PC-3 (cell line): ENCODE results near the gene SLC25A17. TPM values are rescaled to one million over a fixed set of nuclear protein-coding genes. Genes with fewer than 3 reads are reported as not detected.

Source experiments
- ATAC-seq: fragments of 200-7000 bp; cut with Tn5 transposase; 2 replicates; pipeline ENCODE4 v1.9.1; 2020; ENCODE audit warnings: mild to moderate bottlenecking, moderate library complexity
- BruUV-seq: library from RNA; stranded (reverse); fragments of 400-500 nt; replicated peaks from 2 replicates; lab custom pipeline; 2021; lab: Mats Ljungman, UMichigan
- CTCF ChIA-PET: fragments of 300-600 bp; sonication (Branson Sonifier 250); formaldehyde crosslinking; loops from one replicate; lab custom pipeline; 2022; ENCODE audit warnings: antibody characterized with exemption; lab: Charles Lee
- POLR2A ChIA-PET: fragments of 300-600 bp; sonication (Branson Sonifier 250); formaldehyde crosslinking; loops from one replicate; lab custom pipeline; 2022; ENCODE audit warnings: antibody characterized with exemption; ENCODE audit not compliant: unreplicated experiment; lab: Charles Lee
- DNase-seq: peaks from one replicate; pipeline ENCODE4 v3.0.0-alpha.2; 2015
- H2AFZ ChIP-seq: fragments of 300-600 bp; sonication (generic); 2 replicates; pipeline ENCODE4 v1.6.0; 2016; ENCODE audit warnings: antibody characterized with exemption, low read length
- H3F3A ChIP-seq: fragments of 300-600 bp; sonication (generic); one replicate; pipeline ENCODE4 v1.6.0; 2017; ENCODE audit warnings: antibody characterized with exemption, low read length, control low read depth, mild to moderate bottlenecking; ENCODE audit not compliant: unreplicated experiment
- H3K27ac ChIP-seq: fragments of 300-600 bp; sonication (generic); 2 replicates; pipeline ENCODE4 v1.5.1; 2016; ENCODE audit warnings: mild to moderate bottlenecking, low read length
- H3K27me3 ChIP-seq: fragments of 300-600 bp; sonication (generic); 2 replicates; pipeline ENCODE4 v1.6.1; 2016; ENCODE audit warnings: low read length, mixed read lengths
- H3K36me3 ChIP-seq: fragments of 300-600 bp; sonication (generic); 2 replicates; pipeline ENCODE4 v1.6.1; 2016; ENCODE audit warnings: low read depth, mixed run types, low read length, mixed read lengths
- H3K4me1 ChIP-seq: fragments of 300-600 bp; sonication (generic); 2 replicates; pipeline ENCODE4 v1.5.1; 2016; ENCODE audit warnings: low read length; ENCODE audit not compliant: insufficient read depth
- H3K4me2 ChIP-seq: fragments of 300-600 bp; sonication (generic); 2 replicates; pipeline ENCODE4 v1.6.0; 2016; ENCODE audit warnings: low read length
- H3K4me3 ChIP-seq: fragments of 300-600 bp; sonication (generic); 2 replicates; pipeline ENCODE4 v1.5.1; 2016; ENCODE audit warnings: mild to moderate bottlenecking, low read length, mixed read lengths
- H3K79me2 ChIP-seq: fragments of 300-600 bp; sonication (generic); 2 replicates; pipeline ENCODE4 v1.6.1; 2017; ENCODE audit warnings: low read length, mixed read lengths
- H3K9ac ChIP-seq: fragments of 300-600 bp; sonication (generic); 2 replicates; pipeline ENCODE4 v1.6.0; 2016; ENCODE audit warnings: mild to moderate bottlenecking, low read length
- H3K9me2 ChIP-seq: fragments of 300-600 bp; sonication (generic); replicated peaks from 2 replicates; pipeline ENCODE4 v1.6.1; 2016; ENCODE audit warnings: mixed run types, low read length, mixed read lengths
- H3K9me3 ChIP-seq: fragments of 300-600 bp; sonication (generic); 2 replicates; pipeline ENCODE4 v1.6.1; 2016; ENCODE audit warnings: low read length, mixed read lengths
- H4K20me1 ChIP-seq: fragments of 300-600 bp; sonication (generic); 2 replicates; pipeline ENCODE4 v1.6.1; 2016; ENCODE audit warnings: low read length, mixed read lengths
- EZH2 ChIP-seq: fragments of 300-600 bp; sonication (generic); IDR thresholded peaks from one replicate; pipeline ENCODE4 v1.6.1; 2017; ENCODE audit warnings: antibody characterized with exemption, mild to moderate bottlenecking, low read length; ENCODE audit not compliant: unreplicated experiment
- EZH2phosphoT487 ChIP-seq: fragments of 300-600 bp; sonication (generic); IDR thresholded peaks from 2 replicates; pipeline ENCODE4 v1.6.1; 2018; ENCODE audit warnings: mild to moderate bottlenecking, antibody characterized with exemption, low read length, borderline replicate concordance
- intact Hi-C: fragments of 100-400 bp; cut with micrococcal nuclease; formaldehyde crosslinking; loops from 2 replicates; pipeline ENCODE4 v1.9.0; 2023
- total RNA-seq: library from RNA; depleted of rRNA; stranded (reverse); fragments of >200 nt; gene quantifications from 2 replicates; pipeline ENCODE4 v1.2.3, GENCODE V29; 2014
- TF ChIP-seq, protein P1 (sequence below): fragments of 300-600 bp; sonication (generic); conservative IDR thresholded peaks from 2 replicates; pipeline ENCODE4 v1.5.1; 2017; ENCODE audit warnings: antibody characterized with exemption, low read depth, mild to moderate bottlenecking, low read length

The SLC25A17 gene
- total RNA-seq, 1 experiment from 2014 or later: 18.3 TPM

DNA sequence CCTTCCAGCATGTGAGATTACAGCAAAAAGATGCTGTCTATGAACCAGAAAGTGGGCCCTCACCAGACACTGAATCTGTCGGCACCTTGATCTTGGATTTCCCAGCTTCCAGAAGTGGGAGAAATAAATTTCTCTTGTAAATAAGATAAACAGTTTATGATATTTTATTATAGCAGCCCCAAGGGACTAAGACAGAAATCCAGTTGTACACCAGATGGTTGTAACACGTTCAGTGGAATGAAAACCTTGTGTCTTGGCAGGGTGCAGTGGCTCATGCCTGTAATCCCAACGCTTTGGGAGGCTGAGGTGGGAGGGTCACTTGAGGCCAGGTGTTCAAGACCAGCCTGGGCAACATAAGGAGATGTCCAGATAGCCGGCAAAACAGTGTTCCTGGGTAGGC is 78.0 kb downstream of the SLC25A17 start:
- no TSS peak for BruUV-seq
- H3K36me3 ChIP-seq: no peaks in the 10 kb centered on the region
- H3K4me2 ChIP-seq: no peak overlapping the region
- intact Hi-C loops: no loop called here
- H3K4me1 ChIP-seq: no peaks in the 10 kb centered on the region
- ATAC-seq (no peak), DNase-seq (no peak)
- TF ChIP-seq EZH2phosphoT487: no peak
- TF ChIP-seq, protein P1, sequence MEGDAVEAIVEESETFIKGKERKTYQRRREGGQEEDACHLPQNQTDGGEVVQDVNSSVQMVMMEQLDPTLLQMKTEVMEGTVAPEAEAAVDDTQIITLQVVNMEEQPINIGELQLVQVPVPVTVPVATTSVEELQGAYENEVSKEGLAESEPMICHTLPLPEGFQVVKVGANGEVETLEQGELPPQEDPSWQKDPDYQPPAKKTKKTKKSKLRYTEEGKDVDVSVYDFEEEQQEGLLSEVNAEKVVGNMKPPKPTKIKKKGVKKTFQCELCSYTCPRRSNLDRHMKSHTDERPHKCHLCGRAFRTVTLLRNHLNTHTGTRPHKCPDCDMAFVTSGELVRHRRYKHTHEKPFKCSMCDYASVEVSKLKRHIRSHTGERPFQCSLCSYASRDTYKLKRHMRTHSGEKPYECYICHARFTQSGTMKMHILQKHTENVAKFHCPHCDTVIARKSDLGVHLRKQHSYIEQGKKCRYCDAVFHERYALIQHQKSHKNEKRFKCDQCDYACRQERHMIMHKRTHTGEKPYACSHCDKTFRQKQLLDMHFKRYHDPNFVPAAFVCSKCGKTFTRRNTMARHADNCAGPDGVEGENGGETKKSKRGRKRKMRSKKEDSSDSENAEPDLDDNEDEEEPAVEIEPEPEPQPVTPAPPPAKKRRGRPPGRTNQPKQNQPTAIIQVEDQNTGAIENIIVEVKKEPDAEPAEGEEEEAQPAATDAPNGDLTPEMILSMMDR: no peak
- H3K9me3 ChIP-seq: no peaks in the 10 kb centered on the region
- no peaks in the 10 kb centered on the region for H4K20me1 ChIP-seq
- no peaks in the 10 kb centered on the region for H3K27me3 ChIP-seq
- no peak overlapping the region for H2AFZ ChIP-seq
- no peak overlapping the region for H3K9ac ChIP-seq
- no peak overlapping the region for H3K4me3 ChIP-seq
- H3F3A ChIP-seq: no peaks in the 10 kb centered on the region
- H3K79me2 ChIP-seq: no peaks in the 10 kb centered on the region
- POLR2A ChIA-PET: no interaction called here
- H3K9me2 ChIP-seq: no peaks in the 10 kb centered on the region
- no peak overlapping the region for H3K27ac ChIP-seq
- CTCF ChIA-PET: no interaction called here

- Histone ChIP-seq H3K4me3 (no peak overlapping the region), H2AFZ (no peak overlapping the region), H4K20me1 (no peaks in the 10 kb centered on the region), H3K4me1 (no peaks in the 10 kb centered on the region), H3K9me3 (no peaks in the 10 kb centered on the region), H3K36me3 (no peaks in the 10 kb centered on the region), H3K9me2 (no peaks in the 10 kb centered on the region), H3K9ac (no peak overlapping the region), H3K79me2 (no peaks in the 10 kb centered on the region), H3F3A (no peaks in the 10 kb centered on the region), H3K4me2 (no peak overlapping the region), H3K27ac (no peak overlapping the region), H3K27me3 (no peaks in the 10 kb centered on the region)
- TF ChIP-seq, protein P1: no peak
- TF ChIP-seq EZH2phosphoT487: no peak
- TF ChIP-seq EZH2: no peak
- CTCF ChIA-PET: no interaction called here
- BruUV-seq: no TSS peak
- intact Hi-C loops: no loop called here
- POLR2A ChIA-PET: no interaction called here
- ATAC-seq (no peak), DNase-seq (no peak)
Observed at GRCh38 chr22:40739721-40740120, 79.4 kb downstream of the SLC25A17 start.

GRCh38 chr22:40733919-40734318 is 85.2 kb downstream of the SLC25A17 start:
- Histone ChIP-seq H3K4me1 (peaks cover 19% of the 10 kb centered on the region), H3K9me2 (no peaks in the 10 kb centered on the region), H3K79me2 (no peaks in the 10 kb centered on the region), H3K9ac (no peak overlapping the region), H3K4me3 (no peak overlapping the region), H3F3A (no peaks in the 10 kb centered on the region), H3K4me2 (no peak overlapping the region), H3K36me3 (no peaks in the 10 kb centered on the region), H3K27me3 (no peaks in the 10 kb centered on the region), H4K20me1 (no peaks in the 10 kb centered on the region), H2AFZ (no peak overlapping the region), H3K9me3 (no peaks in the 10 kb centered on the region), H3K27ac (no peak overlapping the region)
- no TSS peak for BruUV-seq
- ChIA-PET POLR2A (no interaction called here), CTCF (no interaction called here)
- intact Hi-C loops: no loop called here
- DNase-seq: no peak
- ATAC-seq: no peak
- no peak for TF ChIP-seq EZH2phosphoT487
- no peak for TF ChIP-seq EZH2
